Neural cell (in vitro differentiated cells): ENCODE results near the gene UNKL. TPM values are rescaled to one million over a fixed set of nuclear protein-coding genes. Genes with fewer than 3 reads are reported as not detected.
A peak's percentile ranks its signal among the peaks of the same experiment; 100 is the strongest.

Experiments
- H2AFZ ChIP-seq: fragments of 200-600, 300-800 bp; sonication (generic), shearing (Covaris generic); 2 replicates; pipeline ENCODE4 v1.6.0; 2014; ENCODE audit warnings: low read depth, mild to moderate bottlenecking, antibody characterized with exemption, low read length, moderate library complexity
- H3F3A ChIP-seq: fragments of 200-600 bp; shearing (Covaris generic); 2 replicates; pipeline ENCODE4 v1.6.1; 2016; ENCODE audit warnings: mild to moderate bottlenecking, moderate library complexity, mixed read lengths, antibody characterized with exemption, low read length; ENCODE audit not compliant: insufficient read depth, poor library complexity, severe bottlenecking
- H3K27ac ChIP-seq: fragments of 200-600, 300-800 bp; sonication (generic), shearing (Covaris generic); 2 replicates; pipeline ENCODE4 v1.5.1; 2014; ENCODE audit warnings: mild to moderate bottlenecking, low read length, moderate library complexity
- H3K27me3 ChIP-seq: fragments of 300-800, 200-600 bp; sonication (generic), shearing (Covaris generic); 2 replicates; pipeline ENCODE4 v1.6.0; 2014; ENCODE audit warnings: mild to moderate bottlenecking, low read depth, low read length, moderate library complexity; ENCODE audit not compliant: insufficient read depth
- H3K36me3 ChIP-seq: fragments of 300-800, 200-600 bp; sonication (generic), shearing (Covaris generic); 2 replicates; pipeline ENCODE4 v1.5.1; 2014; ENCODE audit warnings: mild to moderate bottlenecking, antibody characterized with exemption, low read length, moderate library complexity; ENCODE audit not compliant: insufficient read depth
- H3K4me2 ChIP-seq: fragments of 300-800, 200-600 bp; sonication (generic), shearing (Covaris generic); 2 replicates; pipeline ENCODE4 v1.6.0; 2014; ENCODE audit warnings: mild to moderate bottlenecking, low read length
- H3K4me3 ChIP-seq: fragments of 300-800, 200-600 bp; sonication (generic), shearing (Covaris generic); 2 replicates; pipeline ENCODE4 v1.5.1; 2014; ENCODE audit warnings: mild to moderate bottlenecking, low read length, moderate library complexity
- H3K79me2 ChIP-seq: fragments of 200-600 bp; shearing (Covaris generic); replicated peaks from 2 replicates; pipeline ENCODE4 v1.6.0; 2014; ENCODE audit warnings: mild to moderate bottlenecking, low read length, moderate library complexity; ENCODE audit not compliant: insufficient read depth
- H3K9ac ChIP-seq: fragments of 300-800, 200-600 bp; sonication (generic), shearing (Covaris generic); 2 replicates; pipeline ENCODE4 v1.6.1; 2016; ENCODE audit warnings: mild to moderate bottlenecking, low read length, mixed read lengths
- H3K9me2 ChIP-seq: fragments of 200-600 bp; shearing (Covaris generic); 2 replicates; pipeline ENCODE4 v1.6.1; 2016; ENCODE audit warnings: mild to moderate bottlenecking, low read length, mixed read lengths; ENCODE audit not compliant: insufficient read depth
- H3K9me3 ChIP-seq: fragments of 200-600, 300-800 bp; sonication (generic), shearing (Covaris generic); 2 replicates; pipeline ENCODE4 v1.6.1; 2016; ENCODE audit warnings: mild to moderate bottlenecking, mixed run types, low read length, moderate library complexity, mixed read lengths
- H4K20me1 ChIP-seq: fragments of 200-600 bp; shearing (Covaris generic); 2 replicates; pipeline ENCODE4 v1.6.1; 2016; ENCODE audit warnings: mild to moderate bottlenecking, mixed run types; ENCODE audit not compliant: insufficient read depth
- CTCF ChIP-seq: fragments of 450-650 bp; IDR thresholded peaks from 2 replicates; pipeline ENCODE4 v1.5.1; 2014; ENCODE audit warnings: antibody characterized with exemption, mild to moderate bottlenecking, moderate library complexity; ENCODE audit not compliant: poor library complexity, severe bottlenecking
- EP300 ChIP-seq: fragments of 450-650 bp; conservative IDR thresholded peaks from 2 replicates; pipeline ENCODE4 v1.6.1; 2014; ENCODE audit warnings: antibody characterized with exemption, mild to moderate bottlenecking, moderate library complexity; ENCODE audit not compliant: poor library complexity, severe bottlenecking
- EZH2 ChIP-seq: fragments of 200-600, 300-800 bp; shearing (Covaris generic), sonication (generic); IDR thresholded peaks from 2 replicates; pipeline ENCODE4 v1.6.1; 2014; ENCODE audit warnings: antibody characterized with exemption, low read length, borderline replicate concordance, mild to moderate bottlenecking; ENCODE audit not compliant: insufficient read depth, poor library complexity, severe bottlenecking
- MXI1 ChIP-seq: fragments of 450-650 bp; conservative IDR thresholded peaks from 2 replicates; pipeline ENCODE4 v1.6.1; 2014; ENCODE audit warnings: antibody characterized with exemption, mild to moderate bottlenecking; ENCODE audit not compliant: poor library complexity, severe bottlenecking
- POLR2AphosphoS5 ChIP-seq: IDR thresholded peaks from 2 replicates; pipeline ENCODE4 v1.6.1; 2012
- RAD21 ChIP-seq: fragments of 450-650 bp; conservative IDR thresholded peaks from 2 replicates; pipeline ENCODE4 v1.6.1; 2014; ENCODE audit warnings: antibody characterized with exemption, mild to moderate bottlenecking, moderate library complexity
- REST ChIP-seq: IDR thresholded peaks from 2 replicates; pipeline ENCODE4 v1.6.1; 2012; ENCODE audit warnings: borderline replicate concordance
- SMC3 ChIP-seq: fragments of 450-650 bp; conservative IDR thresholded peaks from 2 replicates; pipeline ENCODE4 v1.6.1; 2014; ENCODE audit warnings: antibody characterized with exemption, mild to moderate bottlenecking, moderate library complexity; ENCODE audit not compliant: poor library complexity
- TAF1 ChIP-seq: IDR thresholded peaks from 2 replicates; pipeline ENCODE4 v1.6.1; 2012; ENCODE audit warnings: low read depth
- polyA plus RNA-seq: library from polyadenylated mRNA; depleted of rRNA; stranded (reverse); fragments of >200 nt; gene quantifications from 2 replicates; pipeline ENCODE4 v1.2.3, GENCODE V29; 2014

Gene UNKL
- polyA plus RNA-seq, 1 donor from 2014 or later = 11.9 TPM

GRCh38 chr16:1331712-1332617 is 82.5 kb downstream of the UNKL start:
- Histone ChIP-seq H3K9me3 (no peaks in the 10 kb centered on the region), H3K27me3 (peaks cover 33% of the 10 kb centered on the region), H2AFZ (no peak overlapping the region), H3K4me2 (no peak overlapping the region), H3F3A (no peaks in the 10 kb centered on the region), H4K20me1 (no peaks in the 10 kb centered on the region), H3K27ac (no peak overlapping the region), H3K9ac (peak overlapping the region; percentile 9), H3K36me3 (no peaks in the 10 kb centered on the region), H3K79me2 (peaks cover 17% of the 10 kb centered on the region), H3K9me2 (no peaks in the 10 kb centered on the region), H3K4me3 (peak overlapping the region; percentile 76)
- TF ChIP-seq MXI1 (peak; percentile 26), CTCF (no peak)

GRCh38 chr16:1330931-1331711 is 83.4 kb downstream of the UNKL start:
- Histone ChIP-seq H3K36me3 (no peaks in the 10 kb centered on the region), H2AFZ (no peak overlapping the region), H3F3A (no peaks in the 10 kb centered on the region), H3K9ac (peak overlapping the region; percentile 9), H3K79me2 (peaks cover 10% of the 10 kb centered on the region), H3K27me3 (peaks cover 33% of the 10 kb centered on the region), H3K4me3 (peak overlapping the region; percentile 76), H3K9me2 (no peaks in the 10 kb centered on the region), H3K9me3 (no peaks in the 10 kb centered on the region), H4K20me1 (no peaks in the 10 kb centered on the region), H3K27ac (no peak overlapping the region), H3K4me2 (no peak overlapping the region)
- TF ChIP-seq EZH2 (no peak), EP300 (no peak), TAF1 (no peak), REST (no peak), MXI1 (no peak), RAD21 (no peak), POLR2AphosphoS5 (no peak), SMC3 (no peak), CTCF (no peak)
